Astrocyte (in vitro differentiated cells and primary cell): ENCODE measurements around the gene SSB. TPM values are rescaled to one million over a fixed set of nuclear protein-coding genes. Genes with fewer than 3 reads are reported as not detected.

ENCODE experiments used
- DNase-seq: peaks from one replicate; pipeline ENCODE4 v3.0.0-alpha.2; 2010; ENCODE audit warnings: low read depth
- FAIRE-seq: peaks from 2 replicates; lab custom pipeline; 2011; peaks lifted over from hg19 to GRCh38; lab: Jason Lieb, UNC
- H2AFZ ChIP-seq: 2 replicates; pipeline ENCODE4 v1.6.0; 2012; ENCODE audit warnings: low read depth, low read length, inconsistent platforms
- H3K27ac ChIP-seq: 2 replicates; pipeline ENCODE4 v1.5.1; 2011; ENCODE audit warnings: low read depth, low read length, inconsistent platforms
- H3K27me3 ChIP-seq: 2 replicates; pipeline ENCODE4 v1.6.0; 2011; ENCODE audit warnings: low read length, inconsistent platforms; ENCODE audit not compliant: insufficient read depth
- H3K36me3 ChIP-seq: 2 replicates; pipeline ENCODE4 v1.5.1; 2011; ENCODE audit warnings: low read length, inconsistent platforms; ENCODE audit not compliant: insufficient read depth
- H3K4me1 ChIP-seq: 2 replicates; pipeline ENCODE4 v1.5.1; 2011; ENCODE audit warnings: low read length, inconsistent platforms; ENCODE audit not compliant: insufficient read depth
- H3K4me2 ChIP-seq: 2 replicates; pipeline ENCODE4 v1.6.0; 2012; ENCODE audit warnings: low read length, inconsistent platforms
- H3K4me3 ChIP-seq: 2 replicates; pipeline ENCODE4 v1.5.1; 2011; ENCODE audit warnings: low read depth, mild to moderate bottlenecking, low read length, inconsistent platforms; ENCODE audit not compliant: insufficient read depth
- H3K79me2 ChIP-seq: 2 replicates; pipeline ENCODE4 v1.6.0; 2012; ENCODE audit warnings: mild to moderate bottlenecking, low read length, inconsistent platforms; ENCODE audit not compliant: insufficient read depth
- H3K9ac ChIP-seq: 2 replicates; pipeline ENCODE4 v1.6.0; 2012; ENCODE audit warnings: mild to moderate bottlenecking, low read length, inconsistent platforms
- H3K9me3 ChIP-seq: 2 replicates; pipeline ENCODE4 v1.5.1; 2012; ENCODE audit warnings: low read depth, mild to moderate bottlenecking, low read length, inconsistent platforms; ENCODE audit not compliant: insufficient read depth
- H4K20me1 ChIP-seq: 2 replicates; pipeline ENCODE4 v1.6.0; 2012; ENCODE audit warnings: low read length, inconsistent platforms; ENCODE audit not compliant: insufficient read depth
- H3K27ac Mint-ChIP-seq: one replicate; pipeline ENCODE4 v1.8.0; 2021; ENCODE audit warnings: mild to moderate bottlenecking, mixed read lengths; ENCODE audit not compliant: unreplicated experiment
- H3K27me3 Mint-ChIP-seq: one replicate; pipeline ENCODE4 v1.8.0; 2021; ENCODE audit warnings: low read depth, mixed read lengths; ENCODE audit not compliant: unreplicated experiment
- H3K36me3 Mint-ChIP-seq: one replicate; pipeline ENCODE4 v1.8.0; 2021; ENCODE audit warnings: low read depth, mixed read lengths; ENCODE audit not compliant: unreplicated experiment
- H3K4me1 Mint-ChIP-seq: one replicate; pipeline ENCODE4 v1.8.0; 2021; ENCODE audit warnings: low read depth, mixed read lengths; ENCODE audit not compliant: unreplicated experiment
- H3K4me3 Mint-ChIP-seq: one replicate; pipeline ENCODE4 v1.8.0; 2021; ENCODE audit warnings: mild to moderate bottlenecking, moderate library complexity, mixed read lengths; ENCODE audit not compliant: unreplicated experiment
- H3K9me3 Mint-ChIP-seq: one replicate; pipeline ENCODE4 v1.8.0; 2021; ENCODE audit warnings: mild to moderate bottlenecking, mixed read lengths; ENCODE audit not compliant: unreplicated experiment
- EZH2 ChIP-seq: IDR thresholded peaks from 2 replicates; pipeline ENCODE4 v1.6.1; 2012; ENCODE audit warnings: mild to moderate bottlenecking, low read length, inconsistent platforms; ENCODE audit not compliant: insufficient read depth
- total RNA-seq: library from RNA; stranded (reverse); gene quantifications from 2 replicates; pipeline ENCODE4 v1.2.1, GENCODE V29; 2021
- TF ChIP-seq, protein P1 (sequence below): IDR thresholded peaks from 2 replicates; pipeline ENCODE4 v1.5.1; 2011; ENCODE audit warnings: low read depth, mild to moderate bottlenecking, inconsistent platforms, low read length, moderate library complexity; ENCODE audit not compliant: insufficient read depth

Gene SSB
- total RNA-seq, 1 donor from 2014 or later: 176 TPM

DNA sequence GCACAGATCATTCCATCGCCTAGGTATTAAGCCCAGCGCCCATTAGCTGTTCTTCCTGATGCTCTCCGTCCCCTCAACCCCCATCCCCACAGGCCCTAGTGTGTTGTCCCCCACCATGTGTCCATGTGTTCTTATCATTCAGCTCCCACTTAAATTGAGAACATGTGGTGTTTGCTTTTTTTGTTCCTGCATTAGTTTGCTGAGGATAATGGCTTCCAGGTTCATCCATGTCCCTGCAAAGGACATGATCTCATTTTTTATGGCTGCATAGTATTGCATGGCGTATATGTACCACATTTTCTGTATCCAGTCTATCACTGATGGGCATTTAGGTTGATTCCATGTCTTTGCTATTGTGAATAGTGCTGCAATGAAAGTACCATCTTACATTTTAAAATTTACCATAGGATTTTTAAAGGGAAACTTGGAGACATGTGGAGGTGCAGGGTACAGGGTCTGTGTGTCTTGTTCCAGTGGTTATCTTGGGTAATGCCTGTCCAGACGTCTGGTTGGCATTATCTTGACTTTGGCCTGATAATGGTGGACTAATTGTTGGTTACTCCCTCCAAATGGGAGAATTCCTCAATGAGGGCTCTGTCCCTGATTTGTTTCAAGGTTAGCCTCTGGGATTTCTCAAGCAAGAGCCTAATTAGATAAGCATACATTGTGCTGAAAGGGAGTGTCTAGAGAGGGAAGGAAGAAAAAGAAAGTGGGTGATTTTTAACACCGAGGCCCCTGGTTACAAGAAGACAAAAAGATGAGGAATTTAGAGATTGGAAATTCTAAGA, 43.4 kb upstream of the SSB start:
- Mint-ChIP-seq H3K27ac (no peak overlapping the region), H3K36me3 (peaks cover 4% of the 10 kb centered on the region), H3K27me3 (no peaks in the 10 kb centered on the region), H3K9me3 (peaks cover 8% of the 10 kb centered on the region), H3K4me1 (no peaks in the 10 kb centered on the region), H3K4me3 (no peak overlapping the region)
- no peaks in the 10 kb centered on the region for H3K4me1 ChIP-seq
- no peak overlapping the region for H3K27ac ChIP-seq
- TF ChIP-seq EZH2: no peak
- TF ChIP-seq, protein P1, sequence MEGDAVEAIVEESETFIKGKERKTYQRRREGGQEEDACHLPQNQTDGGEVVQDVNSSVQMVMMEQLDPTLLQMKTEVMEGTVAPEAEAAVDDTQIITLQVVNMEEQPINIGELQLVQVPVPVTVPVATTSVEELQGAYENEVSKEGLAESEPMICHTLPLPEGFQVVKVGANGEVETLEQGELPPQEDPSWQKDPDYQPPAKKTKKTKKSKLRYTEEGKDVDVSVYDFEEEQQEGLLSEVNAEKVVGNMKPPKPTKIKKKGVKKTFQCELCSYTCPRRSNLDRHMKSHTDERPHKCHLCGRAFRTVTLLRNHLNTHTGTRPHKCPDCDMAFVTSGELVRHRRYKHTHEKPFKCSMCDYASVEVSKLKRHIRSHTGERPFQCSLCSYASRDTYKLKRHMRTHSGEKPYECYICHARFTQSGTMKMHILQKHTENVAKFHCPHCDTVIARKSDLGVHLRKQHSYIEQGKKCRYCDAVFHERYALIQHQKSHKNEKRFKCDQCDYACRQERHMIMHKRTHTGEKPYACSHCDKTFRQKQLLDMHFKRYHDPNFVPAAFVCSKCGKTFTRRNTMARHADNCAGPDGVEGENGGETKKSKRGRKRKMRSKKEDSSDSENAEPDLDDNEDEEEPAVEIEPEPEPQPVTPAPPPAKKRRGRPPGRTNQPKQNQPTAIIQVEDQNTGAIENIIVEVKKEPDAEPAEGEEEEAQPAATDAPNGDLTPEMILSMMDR: no peak
- no peaks in the 10 kb centered on the region for H3K36me3 ChIP-seq
- no peaks in the 10 kb centered on the region for H3K79me2 ChIP-seq
- H3K9me3 ChIP-seq: no peaks in the 10 kb centered on the region
- no peak overlapping the region for H2AFZ ChIP-seq
- FAIRE-seq (no peak), DNase-seq (no peak)
- no peaks in the 10 kb centered on the region for H4K20me1 ChIP-seq
- no peaks in the 10 kb centered on the region for H3K27me3 ChIP-seq
- H3K9ac ChIP-seq: no peak overlapping the region
- no peak overlapping the region for H3K4me2 ChIP-seq
- no peak overlapping the region for H3K4me3 ChIP-seq

DNA sequence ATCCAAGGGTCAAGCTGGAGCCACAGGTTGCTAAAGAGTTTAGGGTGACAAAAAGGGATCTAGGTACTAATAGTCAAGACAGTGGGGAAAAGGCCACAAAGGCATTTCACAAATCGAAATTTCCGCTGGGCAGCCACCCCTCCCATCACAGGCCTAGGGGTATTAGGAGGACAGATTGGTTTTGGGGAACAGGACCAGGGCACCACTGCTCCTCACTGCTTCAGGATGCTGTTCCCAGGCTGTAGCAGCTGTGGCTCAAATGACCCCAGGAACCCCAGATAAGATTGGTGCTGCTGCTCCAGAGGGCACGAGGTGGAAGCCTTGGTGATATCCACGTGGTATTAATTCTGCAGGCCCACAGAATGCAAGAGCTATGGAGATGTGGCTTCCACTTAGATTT, 42.3 kb upstream of the SSB start:
- H3K4me3 ChIP-seq: no peak overlapping the region
- H3K27me3 Mint-ChIP-seq: no peaks in the 10 kb centered on the region
- no peak for TF ChIP-seq EZH2
- TF ChIP-seq, protein P1: no peak
- H3K27me3 ChIP-seq: no peaks in the 10 kb centered on the region
- H3K4me1 Mint-ChIP-seq: no peaks in the 10 kb centered on the region
- no peaks in the 10 kb centered on the region for H3K4me1 ChIP-seq
- no peak overlapping the region for H2AFZ ChIP-seq
- H3K27ac ChIP-seq: no peak overlapping the region
- no peaks in the 10 kb centered on the region for H3K79me2 ChIP-seq
- no peak for FAIRE-seq
- H3K27ac Mint-ChIP-seq: no peak overlapping the region
- no peak overlapping the region for H3K9ac ChIP-seq
- H3K36me3 Mint-ChIP-seq: peaks cover 4% of the 10 kb centered on the region
- no peak overlapping the region for H3K4me2 ChIP-seq
- H3K4me3 Mint-ChIP-seq: no peak overlapping the region
- no peaks in the 10 kb centered on the region for H3K36me3 ChIP-seq
- H3K9me3 ChIP-seq: no peaks in the 10 kb centered on the region
- H3K9me3 Mint-ChIP-seq: peaks cover 8% of the 10 kb centered on the region
- no peaks in the 10 kb centered on the region for H4K20me1 ChIP-seq
- DNase-seq: no peak

DNA sequence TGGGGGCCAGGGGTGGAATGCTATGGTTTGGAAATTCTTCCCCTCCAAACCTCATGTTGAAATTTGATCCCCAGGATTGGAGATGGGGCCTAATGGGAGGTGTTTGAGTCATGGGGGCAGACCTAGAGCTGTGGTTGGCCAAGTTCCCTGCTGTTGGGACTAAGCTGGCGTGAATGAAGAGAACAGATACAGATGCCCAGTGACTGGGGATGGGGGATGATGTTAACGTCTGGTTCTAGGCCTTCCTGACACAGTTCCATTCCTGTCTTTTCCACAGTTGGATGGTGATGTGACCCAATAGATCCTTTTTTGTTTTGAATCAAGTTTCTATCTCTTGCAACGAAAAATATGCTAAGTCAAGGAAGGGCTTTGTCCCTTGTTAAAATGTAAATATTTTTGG, 41.3 kb upstream of the SSB start:
- TF ChIP-seq, protein P1: no peak
- TF ChIP-seq EZH2: no peak
- no peak for FAIRE-seq
- no peaks in the 10 kb centered on the region for H3K4me1 ChIP-seq
- no peaks in the 10 kb centered on the region for H3K27me3 ChIP-seq
- H3K36me3 Mint-ChIP-seq: peaks cover 4% of the 10 kb centered on the region
- H3K4me1 Mint-ChIP-seq: no peaks in the 10 kb centered on the region
- no peaks in the 10 kb centered on the region for H3K27me3 Mint-ChIP-seq
- H3K27ac Mint-ChIP-seq: no peak overlapping the region
- H3K4me2 ChIP-seq: no peak overlapping the region
- peaks cover 8% of the 10 kb centered on the region for H3K9me3 Mint-ChIP-seq
- H3K36me3 ChIP-seq: no peaks in the 10 kb centered on the region
- no peak overlapping the region for H2AFZ ChIP-seq
- no peak overlapping the region for H3K4me3 Mint-ChIP-seq
- H4K20me1 ChIP-seq: no peaks in the 10 kb centered on the region
- no peaks in the 10 kb centered on the region for H3K9me3 ChIP-seq
- no peak overlapping the region for H3K9ac ChIP-seq
- DNase-seq: no peak
- H3K4me3 ChIP-seq: no peak overlapping the region
- H3K79me2 ChIP-seq: no peaks in the 10 kb centered on the region
- no peak overlapping the region for H3K27ac ChIP-seq
